Thyroid gland (tissue), 4 donors: ENCODE measurements around the gene YWHAQ.

Source experiments
- CTCF ChIP-seq, 6 experiments: fragments of 200-600 bp in 3 of 6; fragments of 450-650 bp in 3 of 6; sonication (generic) in 3 of 6; IDR thresholded peaks; one replicate each; pipeline ENCODE4 v1.5.1; 2016 to 2019; ENCODE audit warnings: antibody characterized with exemption in 6 of 6, mild to moderate bottlenecking in 2 of 6, inconsistent platforms in 1 of 6, moderate library complexity in 1 of 6
- POLR2A ChIP-seq, 2 donors: fragments of 450-650 bp; IDR thresholded peaks; one replicate each; pipeline ENCODE4 v1.6.1; 2017; ENCODE audit warnings: antibody characterized with exemption in 2 of 2, mild to moderate bottlenecking in 2 of 2, moderate library complexity in 1 of 2

GRCh38 chr2:9555297-9556120, 75.3 kb downstream of the YWHAQ start, which contains the start of gene ADAM17:
- TF ChIP-seq CTCF (IDR thresholded peaks at IDR 0.05) (peak in 4 of 6 experiments; percentile 23 to 82 (median 58)), POLR2A (IDR thresholded peaks at IDR 0.05) (peak; percentile 8 to 97)
